NK-92 treated with Interleukin-12 subunit alpha and Interleukin-12 subunit beta, amount 100 ng/mL, for 24 hours (cell line): ENCODE data around the gene HYI.
"Not testable (repeated sequence)": the region's sequence is repeated elsewhere in the genome, so short reads cannot be mapped to it uniquely, and the experiment has no call there.

Experiments used
- DNase-seq: peaks from one replicate; lab custom pipeline; 2025; lab: John Stamatoyannopoulos, UW

HYI gene, protein sequence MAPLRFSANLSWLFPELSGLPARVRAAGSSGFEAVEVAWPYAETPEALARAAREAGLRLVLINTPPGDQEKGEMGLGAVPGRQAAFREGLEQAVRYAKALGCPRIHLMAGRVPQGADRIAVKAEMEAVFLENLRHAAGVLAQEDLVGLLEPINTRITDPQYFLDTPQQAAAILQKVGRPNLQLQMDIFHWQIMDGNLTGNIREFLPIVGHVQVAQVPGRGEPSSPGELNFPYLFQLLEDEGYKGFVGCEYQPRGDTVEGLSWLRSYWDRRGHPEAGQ

DNA sequence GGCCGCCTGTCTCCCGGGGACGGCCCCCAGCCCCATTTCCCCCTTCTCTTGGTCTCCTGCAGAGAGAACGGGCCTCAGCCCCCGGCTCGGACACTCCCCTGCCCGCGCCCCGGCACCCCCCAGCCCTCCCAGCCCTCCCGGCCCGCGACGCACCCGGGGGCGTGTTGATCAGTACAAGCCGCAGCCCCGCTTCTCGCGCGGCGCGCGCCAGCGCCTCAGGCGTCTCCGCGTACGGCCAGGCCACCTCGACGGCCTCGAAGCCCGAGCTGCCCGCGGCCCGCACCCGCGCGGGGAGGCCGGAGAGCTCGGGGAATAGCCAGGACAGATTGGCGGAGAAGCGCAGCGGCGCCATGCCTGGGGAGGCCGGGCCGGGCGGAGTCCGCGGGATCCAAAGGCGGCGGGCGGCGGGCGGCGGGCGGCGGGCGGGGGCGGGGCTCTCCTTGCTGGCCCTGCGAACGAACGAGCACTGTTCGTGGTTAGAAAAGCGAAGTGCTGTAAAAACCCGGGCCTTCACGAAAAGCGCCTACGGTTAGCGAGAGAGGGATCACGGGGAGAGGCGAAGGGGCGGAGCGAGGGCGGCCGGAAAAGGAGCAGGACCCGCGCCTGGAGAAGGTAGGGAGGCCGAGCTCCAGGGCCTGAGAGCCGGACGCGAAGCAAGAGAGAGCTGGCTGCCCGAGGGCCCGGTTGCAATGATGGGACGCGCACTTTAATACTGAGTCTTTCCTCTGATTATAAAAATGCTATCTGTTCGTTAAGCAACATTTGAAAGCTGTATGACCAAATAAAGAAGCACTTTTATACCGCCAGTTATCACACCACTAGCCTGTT lies at the start of gene HYI:
TSS of gene HYI (minus strand) at position 490 of the 828 bp plus-strand sequence. CDS start at position 352, 138 bp downstream.
- no peak for DNase-seq

DNA sequence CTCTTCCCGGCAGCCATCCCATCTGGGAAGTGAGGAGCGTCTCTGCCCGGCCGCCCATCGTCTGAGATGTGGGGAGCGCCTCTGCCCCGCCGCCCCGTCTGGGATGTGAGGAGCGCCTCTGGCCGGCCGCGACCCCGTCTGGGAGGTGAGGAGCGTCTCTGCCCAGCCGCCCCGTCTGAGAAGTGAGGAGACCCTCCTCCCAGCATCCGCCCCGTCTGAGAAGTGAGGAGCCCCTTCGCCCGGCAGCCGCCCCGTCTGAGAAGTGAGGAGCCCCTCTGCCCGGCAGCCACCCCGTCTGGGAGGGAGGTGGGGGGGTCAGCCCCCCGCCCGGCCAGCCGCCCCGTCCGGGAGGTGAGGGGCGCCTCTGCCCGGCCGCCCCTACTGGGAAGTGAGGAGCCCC lies 48.1 kb upstream of the HYI start:
- DNase-seq = not testable (repeated sequence)

DNA sequence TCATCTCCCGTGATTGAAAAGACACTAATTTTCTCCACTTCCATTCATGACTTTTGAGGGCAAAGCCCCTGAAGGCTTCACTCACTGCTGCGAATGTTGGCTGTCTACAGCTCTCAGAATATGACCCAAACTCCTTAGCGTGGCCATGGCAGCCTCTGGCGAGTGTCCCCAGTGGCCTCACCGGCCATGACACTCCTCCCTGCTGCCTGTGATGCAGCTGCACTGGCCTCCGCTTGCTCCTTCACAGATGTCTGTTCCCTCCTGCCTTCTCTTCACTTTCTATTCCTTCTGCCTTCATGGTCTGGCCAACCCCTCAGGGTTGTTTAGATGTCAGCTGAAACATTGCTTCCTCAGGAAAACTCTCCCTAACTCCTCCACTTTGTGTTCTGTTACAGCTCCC lies 46.2 kb upstream of the HYI start:
- DNase-seq = no peak

DNA sequence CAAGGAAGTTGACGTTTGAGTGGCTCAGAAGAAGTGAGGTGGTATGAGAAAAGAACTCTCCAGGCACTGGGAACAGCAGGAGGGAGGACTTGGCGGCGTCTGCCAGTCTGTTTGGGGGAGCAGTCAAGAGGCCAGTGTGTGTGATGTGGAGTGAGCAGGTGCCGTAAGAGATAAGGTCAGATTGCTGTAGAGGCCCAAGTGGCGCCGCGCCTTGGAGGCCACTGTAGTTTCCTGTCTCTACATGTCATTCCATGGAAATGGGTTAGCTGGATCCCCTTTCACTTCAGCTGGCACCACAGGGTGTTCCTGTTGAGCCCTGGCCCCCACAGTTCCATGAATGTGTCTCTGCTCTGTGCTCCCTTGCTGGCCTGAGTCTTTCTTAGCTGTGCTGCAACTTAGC lies 41.5 kb upstream of the HYI start:
- no peak for DNase-seq

DNA sequence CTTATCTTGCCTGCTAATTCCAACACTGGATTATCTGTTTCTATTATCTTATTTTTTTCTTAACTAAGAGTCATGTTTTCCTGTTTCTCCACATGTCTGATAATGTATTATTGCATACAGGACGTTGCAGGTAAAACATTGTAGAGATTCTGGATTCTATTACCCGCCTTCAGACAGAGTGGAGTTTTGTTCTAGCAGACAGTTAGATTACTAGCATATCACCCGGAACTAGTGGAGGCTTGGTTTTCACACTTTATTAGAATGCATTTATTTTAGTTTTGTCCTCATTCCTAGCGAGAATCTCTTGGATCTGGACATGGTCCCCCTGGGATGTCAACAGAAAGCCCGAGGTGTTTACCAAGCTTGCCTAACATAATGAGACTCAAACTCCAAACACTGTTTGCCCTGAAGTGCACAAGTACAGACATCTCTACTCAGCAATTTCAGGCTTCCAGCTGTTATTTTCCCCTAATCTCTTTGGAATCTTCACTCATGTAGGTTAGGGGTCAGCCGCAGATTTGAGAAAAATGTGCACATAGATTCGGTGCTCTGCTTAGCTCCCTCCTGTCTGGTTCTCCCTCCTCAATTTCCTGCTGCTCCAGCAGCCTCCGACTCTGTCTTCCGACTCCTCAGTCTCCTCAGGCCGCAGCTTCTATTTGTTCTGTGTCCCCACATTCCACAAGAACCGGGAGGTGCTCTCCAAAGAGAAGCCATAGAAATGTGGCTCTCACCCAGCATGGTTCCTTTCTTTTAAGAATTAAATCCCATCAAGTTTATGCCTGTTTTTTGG lies 40.1 kb upstream of the HYI start:
- DNase-seq = no peak

DNA sequence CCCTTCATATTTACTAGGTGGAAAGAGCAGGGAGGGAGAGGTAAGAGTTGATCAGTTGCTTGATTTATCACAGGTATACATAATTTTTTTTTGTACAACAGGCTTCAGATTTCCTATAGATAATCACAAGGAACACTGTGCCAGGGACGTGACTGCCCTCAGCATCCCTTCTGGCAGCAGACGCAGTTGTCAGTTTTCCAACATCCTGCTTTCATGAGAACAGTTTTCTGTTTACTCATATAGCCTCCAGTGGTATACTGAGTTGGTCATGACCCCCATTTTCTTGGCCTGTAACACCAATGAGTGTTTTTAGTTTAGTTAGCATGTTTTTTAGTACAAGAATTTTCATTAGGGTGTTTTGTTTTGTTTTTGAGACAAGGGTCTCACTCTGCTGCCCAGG lies 39.1 kb upstream of the HYI start:
- no peak for DNase-seq

DNA sequence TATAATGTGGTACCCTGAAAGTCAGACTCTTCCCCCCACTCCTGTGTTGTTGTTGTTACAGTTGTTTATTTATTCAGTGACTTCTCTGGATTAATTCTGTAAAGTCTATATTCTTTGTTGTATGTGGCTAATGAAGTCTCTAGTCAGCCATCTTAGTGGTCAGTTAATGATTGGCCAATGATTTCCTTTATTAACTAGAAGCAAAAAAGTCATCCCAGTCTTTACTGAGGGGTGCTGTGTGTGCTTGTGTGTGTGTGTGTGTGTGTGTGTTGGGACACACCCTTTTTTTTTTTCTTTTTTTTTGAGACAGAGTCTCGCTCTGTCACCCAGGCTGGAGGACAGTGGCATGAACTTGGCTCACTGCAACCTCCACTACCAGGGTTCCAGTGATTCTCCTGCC lies 37.3 kb upstream of the HYI start:
- DNase-seq = no peak

DNA sequence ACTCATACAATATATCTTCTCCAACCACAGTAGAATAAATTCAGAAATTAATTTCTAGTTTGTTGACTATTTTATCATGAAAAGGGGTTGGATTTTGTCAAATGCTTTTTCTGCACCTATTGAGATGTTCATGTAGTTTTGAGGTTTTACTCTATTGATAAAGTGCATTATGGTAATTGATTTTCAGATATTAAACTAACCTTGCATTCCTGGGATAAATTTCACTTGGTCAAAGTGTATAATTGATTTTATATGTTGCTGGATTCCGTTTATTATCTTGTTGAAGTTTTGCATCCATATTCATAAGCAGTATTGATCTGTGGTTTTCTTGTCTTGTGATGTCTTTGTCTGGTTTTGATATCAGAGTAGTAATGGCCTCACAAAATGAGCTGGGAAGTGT lies 34.4 kb upstream of the HYI start:
- no peak for DNase-seq

DNA sequence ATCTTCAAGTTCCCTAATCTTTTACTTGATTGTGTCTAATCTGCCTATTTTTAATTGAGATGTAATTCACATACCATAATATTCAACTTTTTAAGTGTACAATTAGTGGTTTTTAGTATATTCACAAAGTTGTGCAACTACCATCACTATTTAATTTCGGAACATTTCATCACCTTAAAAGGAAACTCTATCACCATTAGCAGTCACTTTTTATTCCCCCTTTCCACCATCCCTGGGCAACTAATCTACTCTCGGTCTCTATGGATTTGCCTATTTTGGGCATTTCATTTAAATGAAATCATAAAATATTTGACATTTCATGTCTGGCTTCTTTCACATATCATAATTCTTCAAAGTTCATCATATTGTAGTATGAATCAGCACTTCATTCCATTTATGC lies 30.6 kb upstream of the HYI start:
- no peak for DNase-seq

DNA sequence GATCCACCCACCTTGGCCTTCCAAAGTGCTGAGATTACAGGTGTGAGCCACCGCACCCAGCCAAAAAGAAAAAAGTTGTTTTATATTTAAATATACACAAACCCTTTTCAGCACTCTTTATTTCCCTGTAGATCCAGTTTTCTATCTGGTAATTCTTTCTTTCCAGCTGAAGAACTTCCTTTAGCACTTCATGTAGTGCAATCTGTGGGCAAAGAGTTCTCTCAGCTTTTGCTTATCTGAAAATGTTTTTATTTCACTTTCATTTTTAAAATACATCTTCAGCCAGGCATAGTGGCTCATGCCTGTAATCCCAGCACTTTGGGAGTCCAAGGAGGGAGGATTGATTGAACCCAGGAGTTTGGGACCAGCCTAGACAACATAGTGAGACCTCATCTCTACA lies 28.5 kb upstream of the HYI start:
- no peak for DNase-seq

DNA sequence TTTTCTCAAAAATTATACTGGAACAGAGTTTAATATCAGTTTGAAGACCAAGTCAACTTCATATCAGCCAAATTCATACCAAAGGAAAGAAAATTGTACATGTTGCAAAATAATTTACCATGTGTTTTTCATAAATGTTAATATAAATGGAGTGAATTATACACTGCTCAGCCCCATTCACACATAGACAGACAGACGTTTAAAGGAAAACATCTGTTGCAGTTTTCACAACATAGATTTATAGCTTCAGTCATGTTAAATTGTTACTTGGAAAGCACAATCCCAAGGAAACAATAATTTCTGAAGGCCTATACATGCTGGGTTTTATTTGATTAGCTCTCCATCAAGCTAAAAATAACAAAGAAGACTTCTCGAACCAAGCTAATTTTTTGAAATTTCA lies 27.8 kb upstream of the HYI start:
- no peak for DNase-seq

DNA sequence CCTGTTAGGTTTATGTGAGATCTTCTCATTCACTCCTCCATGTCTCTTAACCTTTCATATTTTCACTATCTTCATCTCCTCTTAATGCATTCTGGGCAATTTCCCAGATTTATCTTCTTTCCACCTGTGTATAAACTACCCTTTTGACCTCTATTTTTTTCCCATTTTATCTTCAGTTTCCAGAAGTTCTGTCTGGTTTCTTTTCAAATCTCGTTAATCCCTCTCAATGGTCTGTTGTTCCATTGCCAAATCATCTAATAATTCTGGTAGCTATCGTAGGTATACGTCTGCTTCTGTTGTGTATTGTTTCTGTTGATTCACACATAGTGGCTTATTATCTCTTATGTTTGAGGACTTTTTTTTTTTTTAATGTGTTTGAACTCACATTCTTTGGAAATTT lies 25.7 kb upstream of the HYI start:
- no peak for DNase-seq

DNA sequence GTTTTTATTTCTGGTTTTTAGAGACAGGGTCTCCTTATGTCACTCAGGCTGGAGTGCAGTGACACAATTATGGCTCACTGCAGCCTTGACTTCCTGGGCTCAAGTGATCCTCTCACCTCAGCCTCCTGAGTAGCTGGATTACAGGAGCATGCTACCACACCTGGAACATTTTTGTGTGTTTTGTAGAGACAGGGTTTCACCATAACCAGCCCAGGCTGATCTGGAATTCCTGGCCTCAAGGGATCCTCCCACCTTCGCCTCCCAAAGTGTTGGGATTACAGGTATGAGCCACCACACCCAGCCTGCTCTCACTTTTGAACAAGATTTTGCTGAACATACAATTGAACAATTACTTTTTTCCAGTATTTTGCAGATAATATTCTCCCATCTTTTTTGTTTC lies 24.0 kb upstream of the HYI start:
- no peak for DNase-seq

DNA sequence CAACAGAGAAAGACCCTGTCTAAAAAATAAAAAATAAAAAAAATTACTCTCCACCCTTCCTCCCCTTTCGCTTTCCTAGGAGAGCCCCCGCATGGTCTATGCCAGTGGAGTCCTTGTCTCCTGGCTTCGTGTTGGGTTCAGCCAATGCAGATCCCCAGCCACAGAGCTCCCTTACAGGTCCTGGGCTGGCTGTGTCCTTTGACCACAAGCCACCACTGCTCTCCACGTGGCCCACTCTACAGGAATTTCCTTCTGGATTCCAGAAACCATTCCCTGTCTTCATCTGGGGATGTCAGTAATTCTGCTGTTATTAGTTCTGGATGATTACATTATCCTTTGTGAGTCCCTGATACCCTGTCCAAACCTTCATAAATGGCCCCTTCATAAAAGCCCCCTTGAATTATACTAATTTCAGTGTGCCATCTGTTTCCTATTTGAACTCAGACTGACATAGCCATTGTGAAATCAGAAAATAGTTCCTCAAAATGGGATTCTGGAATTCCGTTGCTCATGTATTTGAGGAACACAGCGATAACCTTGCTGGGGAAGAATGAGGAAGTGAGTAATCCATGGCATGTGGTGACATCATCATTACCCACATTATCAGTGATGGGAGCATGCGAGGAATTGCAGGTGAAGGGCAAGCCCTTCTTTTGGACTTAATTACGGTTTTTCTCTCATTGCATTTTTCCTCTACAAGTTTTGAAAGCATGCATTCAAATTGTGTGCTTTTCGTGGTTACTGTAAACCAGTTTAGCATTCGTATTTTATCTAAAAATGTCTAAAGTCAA lies 22.1 kb upstream of the HYI start:
- DNase-seq = not testable (repeated sequence)

DNA sequence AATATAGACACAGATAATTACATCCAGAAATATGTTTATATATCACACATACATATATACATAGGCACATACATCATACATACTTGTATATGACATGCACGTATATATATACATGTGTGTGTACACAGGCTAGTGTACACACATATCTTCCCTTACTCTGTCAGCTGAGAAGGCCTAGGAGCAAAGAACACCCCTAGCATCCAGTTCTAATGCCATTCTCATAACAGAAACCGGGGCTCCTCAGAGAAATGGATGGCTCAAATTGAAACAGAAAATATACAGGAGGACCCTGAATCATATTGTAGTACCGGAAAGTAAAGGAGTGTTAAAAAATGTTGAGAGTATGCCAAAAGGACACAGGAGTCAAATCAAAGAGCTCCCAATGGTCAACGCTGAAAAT lies 19.7 kb upstream of the HYI start:
- DNase-seq = no peak

DNA sequence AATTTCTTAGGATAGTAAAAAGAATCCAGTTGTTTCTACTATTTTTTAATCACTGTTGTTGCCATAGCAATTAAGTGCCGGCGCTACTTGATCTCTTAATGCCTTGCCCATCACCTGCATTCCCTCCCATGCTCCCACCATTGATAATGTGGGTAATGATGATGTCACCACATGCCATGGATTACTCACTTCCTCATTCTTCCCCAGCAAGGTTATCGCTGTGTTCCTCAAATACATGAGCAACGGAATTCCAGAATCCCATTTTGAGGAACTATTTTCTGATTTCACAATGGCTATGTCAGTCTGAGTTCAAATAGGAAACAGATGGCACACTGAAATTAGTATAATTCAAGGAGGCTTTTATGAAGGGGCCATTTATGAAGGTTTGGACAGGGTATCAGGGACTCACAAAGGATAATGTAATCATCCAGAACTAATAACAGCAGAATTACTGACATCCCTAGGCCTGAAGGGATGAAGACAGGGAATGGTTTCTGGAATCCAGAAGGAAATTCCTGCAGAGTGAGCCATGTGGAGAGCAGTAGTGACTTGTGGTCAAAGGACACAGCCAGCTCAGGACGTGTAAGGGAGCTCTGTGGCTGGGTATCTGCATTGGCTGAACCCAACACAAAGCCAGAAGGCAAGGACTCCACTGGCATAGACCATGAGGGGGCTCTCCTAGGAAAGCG lies 18.9 kb upstream of the HYI start:
- DNase-seq = not testable (repeated sequence)

DNA sequence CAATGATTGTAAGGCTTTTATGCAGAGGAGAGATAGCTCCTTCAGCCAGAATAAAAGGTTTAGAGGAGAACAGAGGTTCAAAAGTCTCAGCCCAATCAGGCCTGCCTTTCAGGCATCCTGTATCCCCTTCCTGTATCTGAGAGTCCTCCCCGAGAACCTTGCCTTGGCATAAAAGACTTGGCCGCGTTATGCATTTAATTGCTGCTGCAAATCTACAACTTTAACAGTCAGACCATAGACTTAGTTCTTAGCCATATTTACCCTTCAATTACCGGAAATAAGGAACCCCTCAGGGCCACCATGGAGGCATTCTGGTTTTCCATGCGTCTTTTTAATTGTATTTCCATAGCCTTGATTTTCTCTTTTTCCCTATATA lies 18.3 kb upstream of the HYI start:
- no peak for DNase-seq

DNA sequence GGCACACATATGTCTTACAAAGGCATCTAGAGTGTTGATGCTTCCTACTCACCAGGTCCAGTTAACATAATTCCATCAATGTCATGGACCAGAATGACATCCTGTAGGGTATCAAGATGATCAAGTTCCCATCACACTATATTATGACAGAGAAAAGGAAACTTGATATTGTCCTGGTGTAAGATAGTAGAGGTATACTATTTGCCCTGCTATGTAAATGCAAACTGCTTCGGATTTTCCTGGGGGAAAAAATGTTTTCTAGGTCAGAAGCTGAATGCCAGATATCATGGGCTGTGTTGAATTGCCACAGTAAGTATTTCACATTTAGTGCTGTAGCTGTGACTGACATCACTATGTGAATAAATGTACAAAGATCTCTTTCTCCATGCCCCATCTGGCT lies 16.2 kb upstream of the HYI start:
- DNase-seq = no peak

DNA sequence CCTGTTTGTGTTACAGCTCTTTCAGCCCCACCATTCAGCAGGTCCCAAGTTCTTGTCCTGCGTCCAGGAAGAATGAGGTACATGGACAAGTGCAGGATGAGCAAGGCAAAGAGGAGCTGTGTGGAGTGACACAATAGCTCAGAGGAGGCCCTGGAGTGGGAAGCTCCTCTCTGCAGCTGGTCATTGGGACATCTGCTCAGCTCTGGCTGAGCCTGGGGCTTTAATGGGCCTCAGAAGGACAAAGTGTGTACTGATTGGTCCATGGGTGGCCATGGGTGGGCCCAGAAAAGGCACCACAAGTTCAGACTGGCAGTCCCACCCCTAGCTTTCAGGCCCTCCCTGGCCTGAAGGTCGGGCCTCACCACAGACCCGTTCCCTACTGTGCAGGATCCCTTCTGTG lies 14.7 kb upstream of the HYI start:
- no peak for DNase-seq

DNA sequence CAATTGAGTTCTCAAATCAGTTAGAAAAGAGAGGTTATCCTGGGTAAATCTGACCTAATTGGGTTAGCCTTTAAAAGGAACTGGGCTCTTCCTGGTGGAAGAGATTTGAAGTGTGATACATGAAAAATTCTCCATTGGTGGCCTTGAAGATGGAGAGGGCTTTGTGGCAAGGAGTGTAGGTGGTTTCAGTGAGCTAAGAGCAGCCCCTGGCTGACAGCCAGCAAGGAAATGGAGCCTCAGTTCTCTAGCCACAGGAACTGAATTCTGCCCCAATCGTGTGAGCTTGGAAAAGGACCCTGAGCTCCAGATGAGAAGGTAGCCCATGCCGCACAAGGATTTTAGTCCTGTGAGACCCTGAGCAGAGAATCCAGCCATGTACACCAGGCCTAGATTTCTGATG lies 12.7 kb upstream of the HYI start:
- DNase-seq = no peak

DNA sequence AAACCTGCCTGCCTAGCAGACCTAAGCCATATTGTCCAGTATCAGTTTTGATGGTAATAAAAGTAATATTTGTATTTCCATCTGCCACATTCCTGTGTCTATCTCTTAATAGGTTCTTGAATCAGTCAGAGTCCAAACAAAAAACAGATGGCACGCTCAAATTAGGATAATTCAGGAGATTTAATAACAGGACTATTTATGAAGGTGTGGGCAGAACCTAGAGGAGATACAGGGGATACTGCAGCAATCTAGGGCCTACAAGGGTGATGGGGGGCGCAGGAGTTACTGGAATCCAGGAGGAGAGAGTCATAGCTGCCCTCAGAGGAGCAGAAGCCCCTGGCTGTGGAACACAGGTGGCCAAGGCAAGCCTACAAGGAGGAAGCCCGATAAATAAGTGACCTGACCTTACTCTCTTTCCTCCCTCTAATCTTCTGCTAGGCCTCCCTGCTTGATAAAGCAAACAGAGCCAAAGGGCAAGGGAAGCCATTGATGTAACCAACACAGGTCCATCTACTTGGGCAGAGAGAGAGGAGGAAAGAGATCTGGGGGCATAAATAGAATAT lies 11.9 kb upstream of the HYI start:
- DNase-seq = no peak
